ENCODE results near the gene RNASE7.
A peak's percentile ranks its signal among the peaks of the same experiment; 100 is the strongest.

The RNASE7 gene

GRCh38 chr14:21069388-21070082 lies 27.4 kb downstream of the RNASE7 start:
- DNase-seq: peak; percentile 15

GRCh38 chr14:21070083-21070609 lies 28.0 kb downstream of the RNASE7 start, which contains the start of gene ARHGEF40:
Gene ARHGEF40 (plus strand): TSS chr14:21070304. CDS start chr14:21070397, 93 bp downstream.
- peak; percentile 41 for DNase-seq

GRCh38 chr14:21070610-21071224 lies 28.6 kb downstream of the RNASE7 start:
- no peak for DNase-seq

- peak; percentile 92 for DNase-seq
Observed at GRCh38 chr14:21071225-21072030, 29.3 kb downstream of the RNASE7 start.

GRCh38 chr14:21072031-21072473 lies 29.9 kb downstream of the RNASE7 start:
- DNase-seq: peak; percentile 70

GRCh38 chr14:21072781-21073339 lies 30.7 kb downstream of the RNASE7 start:
- no peak for DNase-seq

GRCh38 chr14:21073921-21074320 lies 31.8 kb downstream of the RNASE7 start:
- DNase-seq: no peak

GRCh38 chr14:21074398-21075272 lies 32.5 kb downstream of the RNASE7 start:
- no peak for DNase-seq

- DNase-seq: peak; percentile 13
Observed at GRCh38 chr14:21075719-21076437, 33.7 kb downstream of the RNASE7 start.

- no peak for DNase-seq
Observed at GRCh38 chr14:21077672-21078071, 35.5 kb downstream of the RNASE7 start.

GRCh38 chr14:21078287-21078686 lies 36.1 kb downstream of the RNASE7 start:
- no peak for DNase-seq

- DNase-seq: no peak
Observed at GRCh38 chr14:21078726-21079125, 36.6 kb downstream of the RNASE7 start.

GRCh38 chr14:21081521-21082142 lies 39.5 kb downstream of the RNASE7 start:
- no peak for DNase-seq

GRCh38 chr14:21083565-21084325 lies 41.6 kb downstream of the RNASE7 start:
- DNase-seq: no peak

- DNase-seq: no peak
Observed at GRCh38 chr14:21084396-21084795, 42.2 kb downstream of the RNASE7 start.

- DNase-seq: peak; percentile 42
Observed at GRCh38 chr14:21084998-21085853, 43.1 kb downstream of the RNASE7 start.

GRCh38 chr14:21086908-21087293 lies 44.7 kb downstream of the RNASE7 start:
- no peak for DNase-seq

- DNase-seq: peak; percentile 84
Observed at GRCh38 chr14:21087294-21088091, 45.3 kb downstream of the RNASE7 start.

All from hematopoietic multipotent progenitor cell treated with erythropoietin and hydrocortisone succinate and interleukin-3 and kit ligand, for 4 days (in vitro differentiated cells).